Thyroid gland (tissue), 4 donors: ENCODE data around the gene NDUFS6.

Source experiments
- POLR2A ChIP-seq, 2 donors: fragments of 450-650 bp; IDR thresholded peaks; one replicate each; pipeline ENCODE4 v1.6.1; 2017; ENCODE audit warnings: antibody characterized with exemption in 2 of 2, mild to moderate bottlenecking in 2 of 2, moderate library complexity in 1 of 2
- TF ChIP-seq, protein P1 (sequence below), 6 experiments: fragments of 200-600 bp in 3 of 6; fragments of 450-650 bp in 3 of 6; sonication (generic) in 3 of 6; IDR thresholded peaks; one replicate each; pipeline ENCODE4 v1.5.1; 2016 to 2019; ENCODE audit warnings: antibody characterized with exemption in 6 of 6, mild to moderate bottlenecking in 2 of 6, inconsistent platforms in 1 of 6, moderate library complexity in 1 of 6

- TF ChIP-seq, protein P1, sequence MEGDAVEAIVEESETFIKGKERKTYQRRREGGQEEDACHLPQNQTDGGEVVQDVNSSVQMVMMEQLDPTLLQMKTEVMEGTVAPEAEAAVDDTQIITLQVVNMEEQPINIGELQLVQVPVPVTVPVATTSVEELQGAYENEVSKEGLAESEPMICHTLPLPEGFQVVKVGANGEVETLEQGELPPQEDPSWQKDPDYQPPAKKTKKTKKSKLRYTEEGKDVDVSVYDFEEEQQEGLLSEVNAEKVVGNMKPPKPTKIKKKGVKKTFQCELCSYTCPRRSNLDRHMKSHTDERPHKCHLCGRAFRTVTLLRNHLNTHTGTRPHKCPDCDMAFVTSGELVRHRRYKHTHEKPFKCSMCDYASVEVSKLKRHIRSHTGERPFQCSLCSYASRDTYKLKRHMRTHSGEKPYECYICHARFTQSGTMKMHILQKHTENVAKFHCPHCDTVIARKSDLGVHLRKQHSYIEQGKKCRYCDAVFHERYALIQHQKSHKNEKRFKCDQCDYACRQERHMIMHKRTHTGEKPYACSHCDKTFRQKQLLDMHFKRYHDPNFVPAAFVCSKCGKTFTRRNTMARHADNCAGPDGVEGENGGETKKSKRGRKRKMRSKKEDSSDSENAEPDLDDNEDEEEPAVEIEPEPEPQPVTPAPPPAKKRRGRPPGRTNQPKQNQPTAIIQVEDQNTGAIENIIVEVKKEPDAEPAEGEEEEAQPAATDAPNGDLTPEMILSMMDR (IDR thresholded peaks at IDR 0.05), result no peak
- no peak for TF ChIP-seq POLR2A (IDR thresholded peaks at IDR 0.05)
Observed at GRCh38 chr5:1772634-1773033, 28.6 kb upstream of the NDUFS6 start.
